GM10266 (cell line): ENCODE data around the gene DHX36.

Experiments
- DNase-seq: peaks from one replicate; pipeline ENCODE4 v3.0.0; 2012; ENCODE audit errors: extremely low spot score
- TF ChIP-seq, protein P1 (sequence below): IDR thresholded peaks from 2 replicates; pipeline ENCODE4 v1.5.1; 2012; ENCODE audit warnings: mild to moderate bottlenecking, low read depth; ENCODE audit not compliant: control insufficient read depth, insufficient read depth; ENCODE audit errors: missing control alignments

Gene DHX36

DNA sequence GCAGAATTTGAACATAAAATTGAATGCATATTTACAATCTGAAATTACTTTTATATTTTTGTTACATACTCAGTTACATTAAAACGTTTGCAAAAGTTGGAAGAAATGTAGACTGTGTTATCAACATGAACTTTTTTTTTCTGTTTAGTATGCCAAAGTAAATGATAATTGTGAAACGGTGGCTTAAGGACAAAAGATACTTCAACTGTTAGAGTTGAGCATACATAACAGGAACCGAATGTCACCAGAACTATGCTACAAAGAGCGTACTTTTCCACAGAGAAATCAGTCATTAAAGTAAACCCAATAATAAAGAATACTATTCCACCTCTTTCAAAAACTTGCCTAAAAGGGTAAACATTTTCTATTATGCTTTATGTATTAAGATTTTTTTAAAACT, 14.3 kb upstream of the DHX36 start:
- TF ChIP-seq, protein P1, sequence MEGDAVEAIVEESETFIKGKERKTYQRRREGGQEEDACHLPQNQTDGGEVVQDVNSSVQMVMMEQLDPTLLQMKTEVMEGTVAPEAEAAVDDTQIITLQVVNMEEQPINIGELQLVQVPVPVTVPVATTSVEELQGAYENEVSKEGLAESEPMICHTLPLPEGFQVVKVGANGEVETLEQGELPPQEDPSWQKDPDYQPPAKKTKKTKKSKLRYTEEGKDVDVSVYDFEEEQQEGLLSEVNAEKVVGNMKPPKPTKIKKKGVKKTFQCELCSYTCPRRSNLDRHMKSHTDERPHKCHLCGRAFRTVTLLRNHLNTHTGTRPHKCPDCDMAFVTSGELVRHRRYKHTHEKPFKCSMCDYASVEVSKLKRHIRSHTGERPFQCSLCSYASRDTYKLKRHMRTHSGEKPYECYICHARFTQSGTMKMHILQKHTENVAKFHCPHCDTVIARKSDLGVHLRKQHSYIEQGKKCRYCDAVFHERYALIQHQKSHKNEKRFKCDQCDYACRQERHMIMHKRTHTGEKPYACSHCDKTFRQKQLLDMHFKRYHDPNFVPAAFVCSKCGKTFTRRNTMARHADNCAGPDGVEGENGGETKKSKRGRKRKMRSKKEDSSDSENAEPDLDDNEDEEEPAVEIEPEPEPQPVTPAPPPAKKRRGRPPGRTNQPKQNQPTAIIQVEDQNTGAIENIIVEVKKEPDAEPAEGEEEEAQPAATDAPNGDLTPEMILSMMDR, result no peak

DNA sequence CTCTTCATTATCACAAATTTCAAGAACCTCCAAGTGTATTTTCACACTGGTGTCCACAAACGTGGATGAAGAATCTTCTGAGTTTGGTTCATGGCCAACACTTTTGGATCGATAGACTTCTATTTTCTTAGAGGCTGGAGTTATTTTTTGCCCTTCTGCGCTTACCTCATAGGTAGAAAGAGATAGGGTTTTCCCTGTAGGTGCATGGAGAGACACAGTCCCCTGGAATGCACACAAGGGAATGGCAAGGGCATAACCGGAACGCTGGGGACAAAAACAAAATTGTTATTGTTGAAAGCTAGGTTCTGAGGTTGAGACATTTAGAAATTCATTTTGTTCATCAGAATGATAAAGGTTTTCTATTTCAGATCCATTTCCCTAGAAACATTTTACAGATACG, 13.7 kb upstream of the DHX36 start:
- no peak for DNase-seq
- TF ChIP-seq, protein P1, result no peak

More for the DNA sequence above, 14.3 kb upstream of the DHX36 start:
- no peak for DNase-seq

DNA sequence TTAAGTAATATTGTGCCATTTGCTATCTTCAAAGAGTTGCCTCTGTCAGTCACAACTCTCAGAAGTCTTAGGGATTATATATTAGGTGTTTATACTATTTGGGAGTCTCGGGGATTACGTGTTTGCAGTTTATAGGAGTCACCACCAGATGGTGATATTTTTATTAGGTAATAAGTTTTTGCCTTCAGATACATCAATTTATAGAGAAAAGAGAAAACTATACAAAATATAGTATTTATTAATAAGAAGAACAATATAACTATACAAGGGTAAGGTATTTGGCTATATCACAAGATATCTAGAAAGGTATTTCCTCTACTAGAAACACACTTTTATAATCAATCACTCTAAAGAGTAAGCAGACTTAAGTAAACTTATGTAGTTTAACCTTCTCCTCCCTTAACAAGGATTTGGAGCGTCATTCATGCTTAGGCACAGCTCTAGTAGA, 10.7 kb upstream of the DHX36 start:
- TF ChIP-seq, protein P1, result peak; percentile 55
- DNase-seq, result peak; percentile 11

DNA sequence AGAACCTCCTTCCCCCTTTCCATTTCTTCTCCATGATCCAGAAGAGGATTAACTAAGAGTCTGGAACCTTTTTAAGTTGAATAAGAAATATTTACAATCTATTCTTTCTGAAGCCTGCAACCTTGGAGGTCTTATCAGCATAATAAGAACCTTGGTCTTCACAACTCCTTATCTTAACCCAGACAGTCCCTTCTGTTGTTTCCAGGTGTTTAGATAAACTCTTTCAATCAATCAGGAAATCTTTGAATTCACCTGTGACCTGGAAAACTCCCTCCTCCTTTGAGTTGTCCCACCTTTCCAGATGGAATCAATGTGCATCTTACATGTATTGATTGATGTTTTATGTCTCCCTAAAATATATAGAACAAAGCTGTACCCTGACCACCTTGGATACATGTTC, 3.6 kb upstream of the DHX36 start:
- DNase-seq, result no peak
- TF ChIP-seq, protein P1, result no peak

GRCh38 chr3:154324919-154325318, 632 bp upstream of the DHX36 start:
- TF ChIP-seq, protein P1, result no peak
- no peak for DNase-seq

DNA sequence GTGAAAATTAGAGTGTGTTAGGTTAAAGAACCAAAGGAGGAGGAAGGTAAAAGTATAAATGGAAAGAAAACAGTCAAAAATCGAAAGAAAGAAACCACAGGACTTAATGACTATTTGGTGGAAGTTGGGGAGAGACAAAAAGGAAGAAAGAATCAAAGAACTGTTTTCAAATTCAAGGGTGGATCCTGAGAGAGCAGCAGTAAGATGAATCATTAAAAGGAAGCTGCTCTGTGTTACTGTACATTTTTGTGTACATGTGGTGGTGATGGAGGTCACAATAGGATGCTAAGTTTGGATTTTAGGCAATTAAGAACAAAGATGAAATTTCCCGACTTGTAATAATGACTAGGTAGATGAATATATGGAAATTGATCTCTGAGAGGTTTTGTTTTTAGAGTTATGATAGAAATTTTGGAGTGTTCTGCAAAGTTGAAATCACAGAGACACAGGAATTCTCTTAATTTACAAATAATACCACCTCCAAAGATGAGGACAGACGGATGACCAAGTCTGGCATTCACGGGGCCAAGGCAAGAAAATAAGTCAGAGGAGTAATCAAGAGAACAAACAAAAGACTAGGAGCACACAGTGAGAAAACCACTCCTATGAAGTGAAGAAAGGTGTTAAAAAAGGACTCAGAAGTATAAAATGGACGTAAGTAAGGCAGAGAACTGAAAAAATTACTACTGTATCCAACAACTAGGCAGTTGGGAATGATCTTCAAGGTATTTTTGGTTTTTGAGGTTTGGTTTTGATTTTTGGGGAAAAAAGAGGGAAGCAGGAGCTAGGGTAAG, 7.1 kb downstream of the DHX36 start:
- TF ChIP-seq, protein P1, result no peak
- DNase-seq, result no peak

GRCh38 chr3:154314152-154314551, 10.1 kb downstream of the DHX36 start:
- TF ChIP-seq, protein P1, result no peak
- no peak for DNase-seq
